ENCODE results near the gene TTC29.

GRCh38 chr4:146776691-146777090 is 169.0 kb downstream of the TTC29 start:
- TF ChIP-seq, protein P1, sequence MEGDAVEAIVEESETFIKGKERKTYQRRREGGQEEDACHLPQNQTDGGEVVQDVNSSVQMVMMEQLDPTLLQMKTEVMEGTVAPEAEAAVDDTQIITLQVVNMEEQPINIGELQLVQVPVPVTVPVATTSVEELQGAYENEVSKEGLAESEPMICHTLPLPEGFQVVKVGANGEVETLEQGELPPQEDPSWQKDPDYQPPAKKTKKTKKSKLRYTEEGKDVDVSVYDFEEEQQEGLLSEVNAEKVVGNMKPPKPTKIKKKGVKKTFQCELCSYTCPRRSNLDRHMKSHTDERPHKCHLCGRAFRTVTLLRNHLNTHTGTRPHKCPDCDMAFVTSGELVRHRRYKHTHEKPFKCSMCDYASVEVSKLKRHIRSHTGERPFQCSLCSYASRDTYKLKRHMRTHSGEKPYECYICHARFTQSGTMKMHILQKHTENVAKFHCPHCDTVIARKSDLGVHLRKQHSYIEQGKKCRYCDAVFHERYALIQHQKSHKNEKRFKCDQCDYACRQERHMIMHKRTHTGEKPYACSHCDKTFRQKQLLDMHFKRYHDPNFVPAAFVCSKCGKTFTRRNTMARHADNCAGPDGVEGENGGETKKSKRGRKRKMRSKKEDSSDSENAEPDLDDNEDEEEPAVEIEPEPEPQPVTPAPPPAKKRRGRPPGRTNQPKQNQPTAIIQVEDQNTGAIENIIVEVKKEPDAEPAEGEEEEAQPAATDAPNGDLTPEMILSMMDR (conservative IDR thresholded peaks at IDR 0.05; ENCODE audit: low read depth, low read length) = no peak
- TF ChIP-seq EZH2 (IDR thresholded peaks at IDR 0.05; ENCODE audit: borderline replicate concordance, low read depth, low read length, poor library complexity, severe bottlenecking) = no peak

Measured in A673 (cell line).